Raji (cell line): ENCODE data around the gene PEX11A.

Experiments used
- POLR2A ChIP-seq: IDR thresholded peaks from 2 replicates; pipeline ENCODE4 v1.6.1; 2011; ENCODE audit warnings: low read depth, low read length, control low read depth; ENCODE audit not compliant: insufficient read depth

Gene PEX11A

GRCh38 chr15:89686522-89686921 lies 4.0 kb downstream of the PEX11A start:
- no peak for TF ChIP-seq POLR2A

GRCh38 chr15:89685995-89686394 lies 4.6 kb downstream of the PEX11A start:
- TF ChIP-seq POLR2A: no peak

GRCh38 chr15:89681146-89681545 lies 9.4 kb downstream of the PEX11A start:
- no peak for TF ChIP-seq POLR2A

GRCh38 chr15:89680282-89680873 lies 10.2 kb downstream of the PEX11A start:
- no peak for TF ChIP-seq POLR2A

- TF ChIP-seq POLR2A: no peak
These were observed 11.3 kb downstream of the PEX11A start, which contains the start of gene PLIN1 for GRCh38 chr15:89679212-89679611. Gene PLIN1 (minus strand): TSS chr15:89679367. CDS start chr15:89677489, 1,878 bp downstream.

- no peak for TF ChIP-seq POLR2A
These were observed 13.2 kb downstream of the PEX11A start for GRCh38 chr15:89677381-89677780.

- no peak for TF ChIP-seq POLR2A
These were observed 14.9 kb downstream of the PEX11A start for GRCh38 chr15:89675606-89676005.

GRCh38 chr15:89674526-89674925 lies 16.0 kb downstream of the PEX11A start:
- no peak for TF ChIP-seq POLR2A

GRCh38 chr15:89673165-89673512 lies 17.4 kb downstream of the PEX11A start:
- TF ChIP-seq POLR2A: no peak

GRCh38 chr15:89672221-89673164 lies 18.1 kb downstream of the PEX11A start:
- TF ChIP-seq POLR2A: no peak

- no peak for TF ChIP-seq POLR2A
These were observed 18.9 kb downstream of the PEX11A start for GRCh38 chr15:89671687-89672086.

GRCh38 chr15:89670971-89671560 lies 19.5 kb downstream of the PEX11A start:
- TF ChIP-seq POLR2A: no peak

GRCh38 chr15:89669941-89670340 lies 20.6 kb downstream of the PEX11A start:
- no peak for TF ChIP-seq POLR2A

- no peak for TF ChIP-seq POLR2A
These were observed 21.2 kb downstream of the PEX11A start for GRCh38 chr15:89669309-89669865.

GRCh38 chr15:89668171-89668570 lies 22.4 kb downstream of the PEX11A start:
- no peak for TF ChIP-seq POLR2A

GRCh38 chr15:89667706-89667960 lies 22.9 kb downstream of the PEX11A start:
- no peak for TF ChIP-seq POLR2A
